Kasumi-1 (cell line): ENCODE results near the gene HAPSTR1.
A peak's percentile ranks its signal among the peaks of the same experiment; 100 is the strongest.

ENCODE experiments used
- DNase-seq, 2 experiments: peaks; one replicate each; lab custom pipeline; 2025; lab: John Stamatoyannopoulos, UW

The HAPSTR1 gene

DNA sequence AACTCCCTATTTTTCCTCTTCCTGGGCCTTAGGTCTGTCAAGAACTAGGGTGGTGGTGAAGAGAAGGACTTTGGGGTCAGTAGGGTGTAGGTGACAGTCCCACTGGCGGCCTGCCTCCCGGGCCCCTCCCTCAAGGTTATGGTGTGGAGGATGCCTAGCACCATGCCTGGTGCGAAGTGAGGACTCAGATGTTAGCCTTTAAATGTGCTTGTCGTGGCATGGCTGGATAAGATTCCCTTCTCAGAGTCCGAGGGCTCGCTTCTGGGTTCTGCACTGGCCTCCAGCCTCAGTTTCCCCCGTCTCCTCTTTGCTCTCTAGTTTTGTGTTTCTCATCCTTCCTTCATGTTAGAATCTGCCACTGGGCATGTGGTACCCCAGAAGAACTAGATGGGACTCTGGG, 32.0 kb downstream of the HAPSTR1 start:
- DNase-seq = no peak

DNA sequence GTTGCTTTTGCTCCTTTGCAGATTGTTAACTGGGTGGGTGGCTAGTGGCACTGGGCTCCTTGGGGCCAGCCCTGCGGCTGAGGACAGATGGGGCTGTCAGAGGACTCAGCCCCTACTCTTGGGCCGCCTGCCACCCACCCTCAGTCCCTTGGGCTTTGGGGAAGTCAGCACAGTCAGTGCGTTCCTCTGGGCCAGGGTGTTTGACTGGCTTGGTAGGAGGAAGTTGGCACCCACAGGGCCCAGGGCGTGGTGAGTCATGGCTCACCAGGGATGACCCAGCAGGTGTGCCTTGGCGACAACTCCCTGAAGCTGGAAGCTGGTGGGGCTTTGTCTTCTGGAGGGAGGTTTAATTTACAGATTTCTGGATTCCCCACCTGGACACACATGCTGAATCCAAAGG, 32.4 kb downstream of the HAPSTR1 start:
- peak; percentile 3 to 6 for DNase-seq

DNA sequence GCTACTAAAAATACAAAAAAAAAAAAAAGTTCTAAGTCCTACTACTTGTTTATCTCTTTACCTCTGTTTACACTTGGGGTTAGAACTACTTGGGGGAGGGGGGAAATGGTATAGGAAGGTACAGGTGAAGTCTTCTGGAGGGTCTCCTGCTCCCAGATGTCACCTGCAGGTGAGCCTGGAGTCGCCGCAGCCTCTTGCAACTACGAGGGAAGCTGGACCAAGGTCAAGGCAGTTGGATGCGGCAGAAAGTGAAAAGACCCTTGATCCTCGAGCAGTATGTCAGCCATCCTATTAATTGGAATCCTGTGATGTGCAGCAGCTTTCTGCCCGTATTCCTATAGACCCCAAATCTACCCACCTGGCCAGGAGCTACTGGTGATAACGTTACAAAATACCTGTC, 33.0 kb downstream of the HAPSTR1 start:
- DNase-seq = no peak

DNA sequence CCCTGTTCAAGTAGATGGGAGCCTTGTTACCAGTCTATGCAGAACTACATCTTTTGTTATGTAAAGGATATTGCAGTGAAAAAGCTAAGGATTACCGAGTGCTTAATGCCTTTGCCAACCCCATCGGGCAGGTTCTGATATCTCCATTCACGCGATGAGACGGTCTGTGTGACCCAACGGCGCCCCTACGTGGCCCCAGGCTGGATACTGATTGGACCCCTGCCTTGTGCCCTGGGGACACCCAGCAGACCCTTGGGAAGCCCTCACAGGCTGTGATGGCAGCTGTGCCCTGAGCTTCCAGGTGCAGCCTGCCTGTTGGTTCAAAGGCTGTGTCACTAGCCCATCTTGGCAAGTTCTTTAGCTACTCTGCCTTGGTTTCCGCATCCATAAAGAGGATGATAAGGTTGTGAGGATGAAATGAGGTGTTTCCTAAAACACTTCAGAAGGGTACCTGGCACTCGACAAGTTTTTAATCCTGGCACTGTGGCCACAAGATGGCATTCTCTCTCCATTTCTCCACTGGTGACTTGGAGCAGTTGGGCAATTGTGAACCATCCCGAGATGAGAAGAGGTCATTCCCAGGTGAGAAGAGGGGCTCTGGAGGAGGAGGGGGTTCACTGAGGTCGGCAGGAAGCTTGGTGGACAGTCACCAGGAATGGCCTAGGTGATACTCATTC, 33.6 kb downstream of the HAPSTR1 start:
- no peak for DNase-seq

DNA sequence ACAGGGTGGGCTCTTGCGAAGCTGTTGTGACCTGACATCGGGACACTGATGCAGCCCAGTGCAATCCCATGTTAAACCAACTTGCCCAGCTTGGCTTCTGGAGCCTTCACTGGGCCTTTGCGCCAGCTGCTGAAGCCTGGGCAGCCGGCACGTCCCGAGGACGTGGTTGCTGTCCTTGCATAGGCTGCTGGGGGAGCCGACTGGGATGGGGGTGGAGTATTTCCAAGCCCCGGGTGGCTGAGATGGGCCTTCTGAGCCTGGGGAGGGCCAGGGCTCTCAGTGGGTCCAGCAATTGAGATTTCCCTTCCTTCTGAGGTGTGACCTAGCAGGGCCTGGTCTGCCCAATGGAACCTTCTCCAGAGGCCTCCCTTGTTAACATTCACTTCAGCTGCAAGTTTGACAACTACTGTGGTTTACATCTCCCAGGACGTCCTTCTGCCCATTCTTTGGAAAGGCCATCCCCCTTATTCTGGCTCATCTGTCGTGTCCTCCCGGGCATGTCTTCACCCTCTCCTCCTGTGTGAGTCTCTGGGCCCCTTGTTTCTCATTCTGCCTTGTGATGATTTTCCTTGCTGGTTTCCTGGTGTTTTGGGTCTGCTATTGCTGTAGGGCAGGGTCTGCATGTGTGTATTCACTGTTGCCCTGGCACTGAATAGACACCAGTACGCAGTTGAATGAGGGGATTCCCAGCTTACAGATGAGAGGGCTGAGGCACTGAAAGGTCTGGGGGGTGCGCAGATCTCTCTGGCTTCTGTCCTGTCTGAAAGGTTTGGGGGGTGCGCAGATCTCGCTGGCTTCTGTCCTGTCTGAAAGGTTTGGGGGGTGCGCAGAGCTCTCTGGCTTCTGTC, 34.4 kb downstream of the HAPSTR1 start:
- no peak for DNase-seq

DNA sequence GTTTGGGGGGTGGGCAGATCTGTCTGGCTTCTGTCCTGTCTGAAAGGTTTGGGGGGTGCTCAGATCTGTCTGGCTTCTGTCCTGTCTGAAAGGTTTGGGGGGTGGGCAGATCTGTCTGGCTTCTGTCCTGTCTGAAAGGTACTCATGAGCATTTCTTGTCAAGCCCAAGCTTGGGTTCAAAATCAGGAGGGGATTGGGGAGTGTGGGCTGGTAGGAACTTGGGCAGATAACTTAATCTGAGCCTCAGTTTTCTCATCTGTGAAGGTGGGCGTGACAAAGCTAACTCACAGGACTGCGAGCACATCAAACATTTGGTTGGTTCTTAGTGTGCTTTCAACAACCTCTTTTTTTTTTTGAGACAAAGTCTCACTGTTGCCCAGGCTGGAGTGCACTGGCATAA, 35.2 kb downstream of the HAPSTR1 start:
- DNase-seq = no peak

DNA sequence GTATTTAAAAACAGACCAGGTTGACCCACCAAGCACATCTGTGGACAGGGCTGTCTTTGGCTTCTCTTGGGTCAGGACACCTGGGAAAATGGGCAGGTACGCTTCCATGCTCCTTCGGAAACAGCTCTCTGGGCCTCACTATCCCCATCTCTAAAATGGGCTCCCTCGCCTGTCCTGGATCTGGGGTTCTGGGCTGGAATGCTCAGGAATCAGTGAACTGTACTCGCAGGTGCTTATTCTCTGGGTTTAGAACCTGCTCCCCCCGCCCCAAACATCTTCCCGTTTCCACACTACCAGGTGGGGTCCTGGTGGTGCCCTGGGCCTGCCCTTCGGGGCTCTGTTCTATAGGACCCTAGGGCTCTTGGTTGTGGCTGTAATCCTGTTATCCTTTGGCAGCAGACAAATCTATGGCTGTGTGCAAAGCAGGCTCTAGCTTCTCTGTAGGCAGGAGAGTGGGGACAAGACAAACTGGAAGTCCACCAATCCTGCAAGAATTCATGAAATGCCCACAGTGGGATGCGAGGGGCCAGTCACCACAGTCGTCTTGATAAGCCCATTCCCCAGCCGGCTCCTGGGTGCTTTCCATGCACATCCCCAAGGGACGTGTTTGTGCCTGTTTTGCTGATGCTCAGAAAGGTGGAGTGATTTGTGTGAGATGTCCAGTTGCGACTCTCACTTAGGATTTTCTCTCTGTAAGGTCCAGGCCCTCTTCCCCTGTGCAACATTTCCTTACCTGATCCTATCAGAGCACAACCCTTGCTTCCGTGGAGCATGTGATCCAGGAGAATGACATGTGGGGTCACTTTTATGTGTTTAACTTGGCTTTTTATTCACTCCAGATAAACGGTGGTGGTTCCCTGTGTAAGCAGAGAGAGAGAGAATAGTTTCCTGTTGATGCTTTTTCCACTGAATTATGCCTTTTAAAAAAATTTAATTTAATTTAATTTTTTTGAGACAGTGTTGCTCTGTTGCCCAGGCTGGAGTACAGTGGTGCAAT, 37.2 kb downstream of the HAPSTR1 start:
- DNase-seq = no peak

DNA sequence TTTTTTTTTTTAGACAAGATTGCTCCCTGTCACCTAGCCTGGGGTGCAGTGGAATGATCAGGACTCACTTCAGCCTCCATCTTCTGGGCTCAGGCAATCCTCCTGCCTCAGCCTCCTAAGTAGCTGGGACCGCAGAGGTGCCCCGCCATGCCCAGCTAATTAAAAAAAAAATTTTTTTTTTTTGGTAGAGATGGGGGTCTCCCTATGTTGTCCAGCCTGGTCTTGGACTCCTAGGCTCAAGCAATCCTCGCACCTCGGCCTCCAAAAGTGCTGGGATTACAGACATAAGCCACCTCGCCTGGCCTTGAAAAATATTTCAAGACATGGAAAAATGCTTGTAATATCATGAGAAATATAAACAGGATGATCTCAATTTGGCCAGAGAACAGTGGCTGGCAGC, 42.9 kb downstream of the HAPSTR1 start:
- no peak for DNase-seq

DNA sequence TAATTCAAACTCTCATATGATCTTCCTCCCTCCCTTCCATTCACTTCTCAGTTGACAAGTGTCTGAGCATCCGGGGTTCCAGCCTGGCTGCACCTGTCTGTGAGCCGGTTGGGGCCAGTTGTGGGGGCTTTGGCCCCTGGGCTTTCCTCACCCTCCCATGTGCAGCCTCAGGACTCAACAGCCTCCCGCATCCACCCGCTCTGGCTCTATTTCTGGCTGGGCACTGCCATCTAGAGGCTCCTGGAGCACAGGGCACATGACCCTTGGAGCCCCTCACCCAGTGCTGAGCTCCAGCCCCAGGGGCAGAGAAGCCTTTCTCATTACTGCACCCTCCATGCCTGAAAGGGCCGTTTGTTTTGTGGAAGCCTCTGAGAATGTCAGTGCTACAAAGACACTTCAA, 43.3 kb downstream of the HAPSTR1 start:
- peak; percentile 48 to 54 for DNase-seq

DNA sequence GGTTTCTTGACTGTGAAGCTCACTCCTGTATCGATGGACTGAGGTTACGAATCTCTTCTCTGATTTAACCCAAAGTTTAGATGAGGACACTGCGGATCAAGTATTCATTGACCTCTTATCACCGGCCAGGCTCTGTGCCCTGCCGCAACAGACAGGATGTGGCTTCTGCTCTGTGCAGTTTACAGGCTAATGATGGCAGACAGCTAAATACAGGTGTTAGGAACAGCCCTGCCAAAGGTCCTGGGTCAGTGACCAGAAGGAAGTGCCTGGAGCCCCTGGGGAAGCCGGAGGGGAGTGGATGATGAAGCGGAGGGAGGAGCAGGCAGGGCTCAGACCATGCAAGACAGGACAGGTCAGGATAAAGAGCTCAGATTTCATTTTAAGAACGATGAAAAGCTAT, 44.4 kb downstream of the HAPSTR1 start:
- DNase-seq = no peak

DNA sequence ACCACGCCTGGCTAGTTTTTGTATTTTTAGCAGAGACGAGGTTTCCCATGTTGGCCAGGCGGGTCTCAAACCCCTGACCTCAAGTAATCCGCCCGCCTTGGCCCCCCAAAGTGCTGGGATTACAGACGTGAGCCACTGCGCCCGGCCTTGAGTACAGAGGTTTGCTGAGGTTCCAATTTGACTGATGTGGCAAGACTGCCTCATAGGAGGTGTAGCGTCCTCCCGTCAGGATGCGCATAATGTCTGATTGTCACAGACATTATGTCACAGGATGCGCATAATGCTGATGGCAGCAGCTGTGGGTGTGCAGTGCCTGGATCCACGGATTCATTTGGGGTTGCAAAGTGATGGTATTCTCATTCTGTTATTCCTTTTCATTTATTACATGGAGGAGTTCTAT, 45.2 kb downstream of the HAPSTR1 start:
- DNase-seq = no peak

DNA sequence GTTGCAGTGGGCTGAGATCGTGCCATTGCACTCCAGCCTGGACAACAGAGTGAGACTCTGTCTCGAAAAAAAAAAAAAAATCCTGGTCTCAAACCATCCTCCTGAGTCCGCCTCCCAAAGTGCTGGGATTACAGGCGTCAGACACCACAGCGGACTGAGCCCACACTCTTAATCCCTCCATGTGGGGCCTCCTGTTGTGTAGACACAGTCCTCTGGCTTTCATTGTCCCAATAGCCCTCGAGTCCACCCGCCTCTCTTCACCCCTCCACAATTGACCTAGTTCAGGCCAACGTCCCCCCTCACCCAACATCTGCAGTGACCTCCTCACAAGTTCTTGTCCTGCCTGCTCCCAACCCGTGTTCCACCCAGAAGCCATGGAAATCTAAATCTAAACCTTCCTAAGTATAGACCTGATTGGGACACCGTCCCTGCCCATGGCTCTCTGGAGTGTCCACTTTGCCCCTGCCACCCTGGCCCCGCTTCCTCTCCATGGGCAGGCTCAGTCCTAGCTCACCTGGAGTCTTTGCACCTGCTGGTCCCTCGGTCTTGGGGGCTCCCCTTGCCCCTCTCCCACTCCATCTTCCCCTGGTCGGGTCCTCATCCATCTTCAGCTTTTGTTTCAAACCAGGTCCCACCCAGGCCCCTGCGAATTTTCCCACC, 46.7 kb downstream of the HAPSTR1 start:
- no peak for DNase-seq

DNA sequence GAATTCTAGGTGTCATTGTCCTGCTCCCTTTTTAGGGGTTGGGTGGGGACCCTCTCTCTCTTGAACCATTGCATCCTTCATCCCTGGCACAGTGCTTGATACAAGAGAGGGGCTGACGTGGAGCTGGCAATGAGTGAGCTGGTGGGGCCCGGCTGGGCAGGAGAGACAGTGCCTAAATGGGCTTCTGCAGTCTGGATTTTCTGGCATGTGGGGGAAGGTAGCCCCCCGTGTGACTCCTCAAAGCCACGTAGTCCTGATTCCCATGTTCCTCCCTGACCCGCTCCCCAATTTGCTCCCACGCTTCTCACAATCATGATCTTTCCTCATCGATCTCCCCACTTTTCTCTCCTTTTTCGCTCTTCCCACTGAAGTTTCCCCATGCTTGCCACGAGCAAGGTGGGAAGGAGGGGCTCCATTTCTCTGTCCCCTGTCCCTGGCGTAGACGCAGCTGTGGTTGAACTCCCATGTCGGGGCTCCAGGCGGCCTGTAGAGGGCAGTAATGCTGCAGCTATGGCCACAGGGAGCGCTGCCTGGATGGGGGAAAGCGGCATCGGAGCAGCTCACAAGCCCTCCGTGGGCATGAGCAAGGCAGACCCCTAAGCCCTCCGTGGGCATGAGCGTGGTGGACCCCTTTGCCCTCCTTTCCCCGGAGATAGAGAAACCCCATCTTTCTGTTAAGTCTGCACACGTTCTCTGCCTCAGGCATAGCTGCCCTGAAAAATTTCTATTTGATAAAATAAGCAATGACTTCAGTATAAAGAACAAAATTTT, 47.5 kb downstream of the HAPSTR1 start:
- DNase-seq = peak; percentile 40 to 42

DNA sequence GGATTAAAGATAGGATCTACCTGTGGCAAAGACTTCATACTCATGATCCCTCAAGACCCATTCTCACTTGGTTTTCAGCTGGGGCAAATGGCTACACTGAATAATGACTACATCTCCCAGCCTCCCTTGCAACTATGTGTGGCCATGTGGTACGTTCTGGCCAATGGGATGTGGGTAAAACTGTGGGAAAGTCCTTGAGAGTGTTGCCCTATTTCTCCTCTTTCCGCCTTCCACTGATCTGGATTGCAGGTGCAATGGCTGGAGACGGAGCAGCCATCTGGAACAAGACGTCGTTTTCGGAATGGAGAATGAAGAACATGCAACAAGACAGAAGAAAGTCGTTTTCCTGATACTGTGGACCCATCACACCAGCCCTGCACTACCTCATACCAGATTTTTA, 48.5 kb downstream of the HAPSTR1 start:
- DNase-seq = peak; percentile 11 to 33
